GM13977 (cell line): ENCODE measurements around the gene SLC24A5.

Experiments
- DNase-seq: peaks from one replicate; pipeline ENCODE4 v3.0.0; 2012; ENCODE audit warnings: low spot score
- in situ Hi-C: fragments of 300-500 bp; cut with MboI; formaldehyde crosslinking; loops from one replicate; pipeline ENCODE4 v1.12.0; 2022; ENCODE audit warnings: low sequenced_read_pairs, low pct_unique_long_range_greater_than_20kb, mixed read lengths, inconsistent platforms; ENCODE audit not compliant: unreplicated experiment
- TF ChIP-seq, protein P1 (sequence below): IDR thresholded peaks from 2 replicates; pipeline ENCODE4 v1.5.1; 2012; ENCODE audit warnings: mild to moderate bottlenecking, control low read depth; ENCODE audit not compliant: insufficient read depth; ENCODE audit errors: extremely low read depth, missing control alignments

SLC24A5 gene

DNA sequence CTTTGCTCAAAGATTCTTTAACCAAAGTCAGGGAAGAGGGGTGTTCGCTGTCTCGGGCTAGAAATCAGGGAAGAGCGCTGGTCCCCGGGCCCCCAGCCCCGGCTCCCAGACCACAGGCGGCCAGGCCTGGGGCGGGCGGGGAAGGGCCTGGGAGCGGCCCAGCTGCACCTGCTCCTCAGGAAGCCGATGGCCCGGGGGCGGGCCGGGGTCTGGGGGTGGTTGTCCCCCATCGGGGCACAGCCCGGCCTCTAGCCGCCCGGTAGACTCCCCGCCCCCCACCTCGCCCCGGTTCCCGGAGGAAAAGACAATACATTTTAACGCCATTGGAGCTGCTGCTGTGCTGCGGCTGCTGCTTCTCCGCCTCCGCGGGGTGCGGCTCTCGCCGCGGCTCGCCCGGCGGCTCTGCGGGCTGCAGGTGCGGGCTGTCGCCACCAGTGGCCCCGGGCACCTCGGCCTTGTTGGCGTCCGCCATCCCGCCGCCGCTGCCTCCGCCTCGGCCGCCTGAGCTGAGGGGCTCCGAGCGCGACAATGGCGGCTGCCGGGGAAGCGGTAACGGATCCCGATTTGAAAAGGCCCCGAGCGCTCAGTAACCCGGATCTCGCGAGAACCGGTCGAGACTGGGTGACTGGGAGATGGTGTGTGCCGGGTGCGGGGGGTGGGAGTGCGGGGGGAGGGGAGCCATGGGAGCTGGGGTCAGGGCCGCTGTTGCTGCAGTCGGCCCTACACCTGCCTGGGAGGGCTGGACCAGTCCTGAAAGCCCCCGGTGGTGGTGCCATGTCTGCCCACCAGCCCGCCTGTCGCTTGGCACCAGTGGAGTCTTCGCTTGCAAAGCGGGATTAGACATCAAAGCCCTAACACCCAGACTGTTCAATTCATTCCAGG, 57.2 kb downstream of the SLC24A5 start, which contains the start of gene MYEF2:
TSS of gene MYEF2 (minus strand) at position 530 of the 882 bp plus-strand sequence. CDS start at position 472, 58 bp downstream.
- TF ChIP-seq, protein P1, sequence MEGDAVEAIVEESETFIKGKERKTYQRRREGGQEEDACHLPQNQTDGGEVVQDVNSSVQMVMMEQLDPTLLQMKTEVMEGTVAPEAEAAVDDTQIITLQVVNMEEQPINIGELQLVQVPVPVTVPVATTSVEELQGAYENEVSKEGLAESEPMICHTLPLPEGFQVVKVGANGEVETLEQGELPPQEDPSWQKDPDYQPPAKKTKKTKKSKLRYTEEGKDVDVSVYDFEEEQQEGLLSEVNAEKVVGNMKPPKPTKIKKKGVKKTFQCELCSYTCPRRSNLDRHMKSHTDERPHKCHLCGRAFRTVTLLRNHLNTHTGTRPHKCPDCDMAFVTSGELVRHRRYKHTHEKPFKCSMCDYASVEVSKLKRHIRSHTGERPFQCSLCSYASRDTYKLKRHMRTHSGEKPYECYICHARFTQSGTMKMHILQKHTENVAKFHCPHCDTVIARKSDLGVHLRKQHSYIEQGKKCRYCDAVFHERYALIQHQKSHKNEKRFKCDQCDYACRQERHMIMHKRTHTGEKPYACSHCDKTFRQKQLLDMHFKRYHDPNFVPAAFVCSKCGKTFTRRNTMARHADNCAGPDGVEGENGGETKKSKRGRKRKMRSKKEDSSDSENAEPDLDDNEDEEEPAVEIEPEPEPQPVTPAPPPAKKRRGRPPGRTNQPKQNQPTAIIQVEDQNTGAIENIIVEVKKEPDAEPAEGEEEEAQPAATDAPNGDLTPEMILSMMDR = no peak
- peak; percentile 83 for DNase-seq
- in situ Hi-C loops = no loop called here

DNA sequence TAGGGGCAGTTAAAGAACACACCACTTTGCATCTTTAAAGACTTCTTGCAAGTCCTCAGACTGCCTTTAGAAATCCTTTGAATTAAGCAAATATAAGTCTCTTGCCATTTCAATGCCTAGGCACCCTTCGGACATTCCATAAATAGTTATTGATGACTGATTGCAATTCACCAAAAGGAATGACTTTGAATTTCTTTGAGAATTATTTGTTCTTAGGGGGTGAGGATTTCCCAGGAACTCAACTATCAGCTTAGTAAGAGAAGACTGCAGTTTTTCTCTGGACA, 57.8 kb downstream of the SLC24A5 start:
- TF ChIP-seq, protein P1 = no peak
- DNase-seq = no peak
- in situ Hi-C loops = no loop called here

DNA sequence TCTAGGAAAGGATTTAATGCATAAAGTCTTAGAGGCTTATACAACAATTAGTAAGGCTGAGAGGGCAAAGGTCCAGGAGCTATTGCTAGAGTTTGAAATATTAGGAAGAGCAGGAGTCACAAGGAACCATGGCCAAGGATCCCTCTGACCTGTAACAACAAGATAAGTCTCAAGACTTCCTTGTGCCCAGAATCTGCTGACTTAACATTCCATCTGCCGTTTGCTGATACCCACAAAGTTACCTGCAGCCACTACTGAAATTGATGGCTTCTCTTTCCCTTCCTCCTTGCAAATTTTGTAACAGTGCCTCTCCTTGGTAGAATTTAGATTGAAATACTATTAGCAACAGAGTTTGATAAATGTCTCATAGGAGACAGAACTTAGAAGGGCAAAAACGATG, 62.0 kb downstream of the SLC24A5 start:
- no peak for DNase-seq
- in situ Hi-C loops = no loop called here
- TF ChIP-seq, protein P1 = no peak

DNA sequence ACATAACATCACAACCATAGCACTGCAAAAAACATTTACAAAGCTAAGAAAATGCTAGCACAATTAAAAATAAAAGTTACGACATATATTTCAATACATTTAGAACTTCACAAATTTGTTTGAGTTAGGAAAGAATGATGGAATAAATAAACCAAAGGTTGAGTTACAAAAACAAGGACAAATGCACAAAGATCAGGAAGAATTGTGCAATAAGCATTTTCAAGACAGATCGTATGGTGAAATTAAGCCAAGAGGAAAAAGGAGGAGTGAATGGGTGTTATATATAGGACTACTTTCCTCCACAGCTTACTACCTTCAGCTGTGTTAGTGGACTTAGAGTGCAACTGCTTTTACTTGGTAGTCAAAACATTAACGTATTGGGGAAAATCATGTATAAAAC, 64.7 kb downstream of the SLC24A5 start:
- in situ Hi-C loops = no loop called here
- TF ChIP-seq, protein P1 = no peak
- DNase-seq = no peak

DNA sequence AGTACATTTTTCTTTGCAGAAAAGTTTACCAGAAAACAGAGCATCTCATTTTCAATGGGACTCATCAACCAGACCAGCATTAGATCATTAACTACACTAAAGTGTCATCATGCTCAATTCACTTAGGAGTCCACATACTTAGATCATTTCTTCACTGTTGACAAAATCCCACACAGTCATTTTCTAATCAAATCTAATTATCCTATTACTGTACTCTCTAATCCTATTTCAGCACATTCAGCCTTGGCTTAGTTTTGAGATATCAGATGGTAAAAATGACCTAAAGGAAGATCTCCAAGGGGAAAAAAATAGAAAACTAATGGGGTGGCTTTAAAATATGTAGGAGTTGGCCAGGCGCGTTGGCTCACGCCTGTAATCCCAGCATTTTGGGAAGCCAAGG, 65.5 kb downstream of the SLC24A5 start:
- no peak for DNase-seq
- in situ Hi-C loops = no loop called here
- TF ChIP-seq, protein P1 = no peak

DNA sequence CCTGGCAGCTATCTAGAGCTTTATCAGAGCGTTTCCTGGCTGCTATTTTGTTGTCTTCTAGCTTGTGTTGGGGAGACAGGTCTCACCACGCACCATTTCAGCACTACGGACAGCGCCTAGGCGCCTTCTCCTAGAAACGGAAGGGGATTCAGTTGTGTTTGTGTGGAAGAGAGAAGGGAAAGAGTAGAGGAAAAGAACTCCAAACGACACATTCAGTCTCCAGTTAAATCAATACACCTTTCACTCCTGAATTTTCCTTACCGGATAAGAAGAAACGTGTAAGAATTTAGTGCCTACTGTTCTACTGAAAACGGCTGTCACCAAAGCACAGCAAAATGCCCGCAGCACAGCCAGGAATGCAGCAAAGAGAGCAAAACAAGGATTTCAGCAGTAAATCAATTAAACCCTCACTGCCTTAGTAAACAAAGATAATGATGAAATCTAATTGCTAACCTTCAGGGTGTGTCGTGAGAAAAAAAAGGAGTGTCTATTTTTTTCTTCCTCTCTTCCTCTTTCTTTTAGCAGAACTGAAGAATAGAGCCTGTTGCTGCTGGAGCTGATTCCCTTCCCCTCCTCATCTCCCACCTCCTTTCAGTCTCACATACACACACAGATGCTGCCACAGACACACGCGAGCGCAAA, 70.3 kb downstream of the SLC24A5 start:
- in situ Hi-C loops = no loop called here
- peak; percentile 25 for DNase-seq
- TF ChIP-seq, protein P1 = no peak
